ENCODE measurements around the gene ZNF691. TPM values are rescaled to one million over a fixed set of nuclear protein-coding genes. Genes with fewer than 3 reads are reported as not detected.

Gene ZNF691
- total and polyA plus RNA-seq, 9 donors = 7.9 to 14.1 (median 12.3) TPM

DNA sequence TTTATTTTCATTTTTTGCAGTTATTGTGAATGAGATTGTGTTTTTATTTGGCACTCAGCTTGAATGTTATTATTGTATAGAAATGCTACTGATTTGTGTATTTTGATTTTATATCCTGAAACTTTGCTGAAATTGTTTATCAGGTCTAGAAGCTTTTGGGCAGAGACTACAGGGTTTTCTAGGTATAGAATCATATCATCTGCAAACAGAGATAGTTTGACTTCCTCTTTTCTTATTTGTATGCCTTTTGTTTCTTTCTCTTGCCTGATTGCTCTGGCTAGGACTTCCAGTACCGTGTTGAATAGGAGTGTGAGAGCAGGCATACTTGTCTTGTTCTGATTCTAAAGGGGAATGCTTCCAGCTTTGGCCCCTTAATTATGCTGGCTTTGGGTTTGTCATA lies 27.3 kb downstream of the ZNF691 start:
- WGBS, 3 donors = 79 to 93% (median 87%) methylated on average over 1 of the region's 1 CpG
- no peaks in the 10 kb centered on the region for H3K36me3 ChIP-seq
- TF ChIP-seq, protein P1, sequence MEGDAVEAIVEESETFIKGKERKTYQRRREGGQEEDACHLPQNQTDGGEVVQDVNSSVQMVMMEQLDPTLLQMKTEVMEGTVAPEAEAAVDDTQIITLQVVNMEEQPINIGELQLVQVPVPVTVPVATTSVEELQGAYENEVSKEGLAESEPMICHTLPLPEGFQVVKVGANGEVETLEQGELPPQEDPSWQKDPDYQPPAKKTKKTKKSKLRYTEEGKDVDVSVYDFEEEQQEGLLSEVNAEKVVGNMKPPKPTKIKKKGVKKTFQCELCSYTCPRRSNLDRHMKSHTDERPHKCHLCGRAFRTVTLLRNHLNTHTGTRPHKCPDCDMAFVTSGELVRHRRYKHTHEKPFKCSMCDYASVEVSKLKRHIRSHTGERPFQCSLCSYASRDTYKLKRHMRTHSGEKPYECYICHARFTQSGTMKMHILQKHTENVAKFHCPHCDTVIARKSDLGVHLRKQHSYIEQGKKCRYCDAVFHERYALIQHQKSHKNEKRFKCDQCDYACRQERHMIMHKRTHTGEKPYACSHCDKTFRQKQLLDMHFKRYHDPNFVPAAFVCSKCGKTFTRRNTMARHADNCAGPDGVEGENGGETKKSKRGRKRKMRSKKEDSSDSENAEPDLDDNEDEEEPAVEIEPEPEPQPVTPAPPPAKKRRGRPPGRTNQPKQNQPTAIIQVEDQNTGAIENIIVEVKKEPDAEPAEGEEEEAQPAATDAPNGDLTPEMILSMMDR (IDR thresholded peaks at IDR 0.05) = no peak
- no peak for TF ChIP-seq POLR2A (IDR thresholded peaks at IDR 0.05)
- TF ChIP-seq EP300 (IDR thresholded peaks at IDR 0.05) = no peak
- intact Hi-C loops (cut with DNase I) = no loop called here
- no peak for DNase-seq
- H3K27ac ChIP-seq = no peak overlapping the region
- no peaks in the 10 kb centered on the region for H3K4me1 ChIP-seq (ENCODE audit: insufficient read depth)
- H3K4me3 ChIP-seq = no peak overlapping the region
- H3K9me3 ChIP-seq = no peaks in the 10 kb centered on the region
- no peaks in the 10 kb centered on the region for H3K27me3 ChIP-seq

DNA sequence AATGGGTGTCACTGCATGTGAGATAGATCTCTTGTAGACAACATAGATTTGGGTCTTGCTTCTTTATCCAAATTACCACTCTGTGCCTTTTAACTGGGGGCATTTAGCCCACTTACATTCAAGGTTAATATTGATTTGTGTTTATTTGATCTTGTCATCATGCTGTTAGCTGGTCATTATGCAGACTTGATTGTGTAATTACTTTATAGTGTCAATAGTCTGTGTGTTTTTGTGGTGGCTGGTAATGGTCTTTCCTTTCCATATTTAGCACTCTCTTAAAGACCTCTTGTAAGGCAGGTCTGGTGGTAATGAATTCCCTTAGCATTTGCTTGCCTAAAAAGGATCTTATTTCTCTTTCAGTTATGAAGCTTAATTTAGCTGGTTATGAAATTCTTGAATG lies 29.6 kb downstream of the ZNF691 start:
- Histone ChIP-seq H3K4me1 (ENCODE audit: insufficient read depth) (no peaks in the 10 kb centered on the region), H3K9me3 (no peaks in the 10 kb centered on the region), H3K27ac (no peak overlapping the region), H3K4me3 (no peak overlapping the region), H3K36me3 (no peaks in the 10 kb centered on the region), H3K27me3 (no peaks in the 10 kb centered on the region)
- no peak for DNase-seq
- intact Hi-C loops (cut with DNase I) = no loop called here
- TF ChIP-seq, protein P1 (IDR thresholded peaks at IDR 0.05) = no peak
- TF ChIP-seq POLR2A (IDR thresholded peaks at IDR 0.05) (no peak), EP300 (IDR thresholded peaks at IDR 0.05) (no peak)

DNA sequence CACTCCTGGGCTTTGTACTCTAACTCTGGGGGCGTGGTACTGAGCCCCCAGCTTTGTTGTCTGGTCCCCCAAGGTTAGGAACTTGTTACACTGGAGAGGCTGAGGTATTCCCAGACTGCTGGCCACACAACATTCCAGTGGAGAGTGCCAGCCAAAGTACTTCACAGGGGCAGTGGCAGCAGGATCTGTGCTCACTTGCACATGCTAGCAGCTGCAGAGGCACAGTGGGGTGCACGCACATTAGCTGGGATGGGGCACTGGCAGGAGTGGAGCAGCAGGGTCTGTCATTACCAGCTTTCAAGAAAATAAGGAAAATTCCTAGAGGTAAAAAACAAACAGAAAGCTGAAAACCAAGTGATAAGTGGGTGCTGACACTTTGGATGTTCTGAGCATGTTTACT lies 31.0 kb downstream of the ZNF691 start:
- Histone ChIP-seq H3K36me3 (no peaks in the 10 kb centered on the region), H3K4me1 (ENCODE audit: insufficient read depth) (no peaks in the 10 kb centered on the region), H3K27me3 (no peaks in the 10 kb centered on the region), H3K4me3 (no peak overlapping the region), H3K27ac (no peak overlapping the region), H3K9me3 (no peaks in the 10 kb centered on the region)
- no peak for DNase-seq
- WGBS, 3 donors = 43 to 56% (median 49%) methylated on average over 2 of the region's 2 CpGs
- TF ChIP-seq POLR2A (IDR thresholded peaks at IDR 0.05) = no peak
- TF ChIP-seq EP300 (IDR thresholded peaks at IDR 0.05) = no peak
- TF ChIP-seq, protein P1 (IDR thresholded peaks at IDR 0.05) = no peak
- intact Hi-C loops (cut with DNase I) = no loop called here

DNA sequence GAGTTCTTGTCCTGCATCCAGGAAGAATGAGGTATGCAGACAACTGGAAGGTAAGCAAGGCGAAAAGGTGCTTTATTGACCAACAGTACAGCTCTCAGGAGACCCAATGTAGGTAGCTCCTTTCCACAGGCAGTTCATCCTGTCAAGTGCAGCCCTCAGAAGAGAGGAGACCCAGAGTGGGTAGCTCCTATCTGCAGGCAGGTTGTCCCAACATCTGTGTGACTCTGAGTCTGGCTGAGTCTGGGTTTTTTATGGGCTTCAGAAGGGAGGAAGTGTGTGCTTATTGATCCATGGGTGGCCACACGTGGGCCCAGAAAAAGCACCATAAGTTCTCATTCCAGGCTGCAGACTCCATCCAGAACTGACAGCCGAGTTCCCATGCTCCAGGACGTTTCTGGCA lies 34.0 kb downstream of the ZNF691 start:
- intact Hi-C loops (cut with DNase I) = no loop called here
- Histone ChIP-seq H3K4me1 (ENCODE audit: insufficient read depth) (no peaks in the 10 kb centered on the region), H3K36me3 (no peaks in the 10 kb centered on the region), H3K27ac (no peak overlapping the region), H3K9me3 (no peaks in the 10 kb centered on the region), H3K27me3 (no peaks in the 10 kb centered on the region), H3K4me3 (no peak overlapping the region)
- no peak for DNase-seq
- 59 to 69% (median 67%) methylated on average over 4 of the region's 4 CpGs for WGBS, 3 donors
- TF ChIP-seq, protein P1 (IDR thresholded peaks at IDR 0.05) = no peak
- TF ChIP-seq POLR2A (IDR thresholded peaks at IDR 0.05) (no peak), EP300 (IDR thresholded peaks at IDR 0.05) (no peak)
